ENCODE results near the gene MDM1. TPM values are rescaled to one million over a fixed set of nuclear protein-coding genes. Genes with fewer than 3 reads are reported as not detected.

The MDM1 gene
- total RNA-seq, 1 donor from 2014 or later = 5.0 TPM

DNA sequence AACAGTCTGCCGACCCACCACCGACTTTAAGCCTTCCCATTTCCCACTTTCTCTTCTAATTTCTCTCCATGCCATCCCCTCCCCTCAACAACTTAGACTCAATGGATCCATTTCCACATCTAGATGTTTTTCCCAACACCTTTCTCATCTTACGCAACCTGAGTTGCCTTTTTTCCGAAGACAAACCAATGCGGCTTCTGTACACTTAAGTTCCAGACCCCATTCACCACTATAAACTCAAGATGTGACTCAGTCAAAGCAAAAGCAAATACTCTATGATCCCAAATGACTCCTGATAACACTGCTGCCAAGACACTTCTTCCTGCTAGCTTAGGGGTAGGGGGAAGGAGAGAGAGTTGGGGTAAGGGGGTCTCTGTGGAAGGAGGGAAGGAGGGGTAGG, 80.1 kb downstream of the MDM1 start:
- DNase-seq (ENCODE audit: low spot score) = no peak
- intact Hi-C loops (cut with DNase I) = no loop called here

DNA sequence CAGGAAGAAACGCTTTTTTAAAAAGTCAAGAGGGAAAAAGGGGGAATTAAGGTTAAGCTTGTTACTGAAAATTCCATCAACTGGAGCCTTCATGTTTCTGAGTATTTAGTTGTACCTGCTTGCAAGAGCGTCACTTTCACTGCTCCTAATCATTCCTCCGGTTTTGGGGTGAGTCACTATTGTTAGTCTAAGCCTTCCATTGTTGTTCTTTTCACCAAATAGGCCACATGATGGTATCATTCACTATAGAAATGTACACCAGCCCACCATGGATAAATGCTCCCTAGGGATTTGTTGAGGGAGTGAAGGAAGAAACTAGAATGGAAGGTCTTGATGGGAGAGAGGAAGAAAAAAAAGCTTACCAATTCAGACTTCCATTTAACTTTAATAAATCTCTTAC, 81.7 kb downstream of the MDM1 start:
- DNase-seq (ENCODE audit: low spot score) = no peak
- intact Hi-C loops (cut with DNase I) = no loop called here

DNA sequence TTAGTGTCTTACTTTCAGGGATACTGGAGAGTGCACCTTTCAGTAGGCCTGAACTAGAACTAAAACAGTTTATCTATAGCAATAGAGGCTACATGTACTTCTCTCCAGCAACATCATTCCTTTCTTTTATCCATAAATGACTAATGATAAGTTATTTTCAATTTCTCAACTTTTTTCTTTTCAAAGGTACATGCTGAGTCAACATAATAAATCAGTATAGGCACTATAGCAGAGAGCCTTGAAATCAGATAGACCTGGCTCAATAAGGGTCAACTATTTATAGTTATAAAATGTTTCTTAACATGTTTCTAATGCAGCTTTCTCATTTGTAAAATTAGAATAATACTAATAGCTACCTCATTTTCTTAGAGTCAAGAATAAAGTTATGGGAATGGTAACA, 84.4 kb downstream of the MDM1 start:
- DNase-seq (ENCODE audit: low spot score) = no peak
- intact Hi-C loops (cut with DNase I) = no loop called here

DNA sequence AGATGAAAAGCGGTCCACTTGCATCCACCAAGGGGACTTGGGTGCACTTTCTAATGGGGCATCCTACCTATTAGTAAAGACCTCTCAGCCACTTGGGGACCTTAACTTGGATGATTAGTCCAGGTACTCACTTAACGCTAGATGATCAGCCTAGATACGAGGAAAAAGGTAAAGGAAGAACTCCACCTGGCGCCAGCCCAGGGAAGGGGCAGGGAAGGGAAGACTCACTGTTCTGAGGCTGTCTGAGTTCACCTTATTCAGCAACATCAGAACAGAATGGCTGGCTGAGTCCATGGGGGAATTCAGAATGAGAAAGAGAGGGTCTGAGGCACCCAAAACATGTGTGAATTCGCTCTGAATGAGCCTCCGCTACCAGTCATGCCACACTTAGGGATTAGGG, 85.8 kb downstream of the MDM1 start:
- DNase-seq (ENCODE audit: low spot score) = no peak
- intact Hi-C loops (cut with DNase I) = no loop called here

DNA sequence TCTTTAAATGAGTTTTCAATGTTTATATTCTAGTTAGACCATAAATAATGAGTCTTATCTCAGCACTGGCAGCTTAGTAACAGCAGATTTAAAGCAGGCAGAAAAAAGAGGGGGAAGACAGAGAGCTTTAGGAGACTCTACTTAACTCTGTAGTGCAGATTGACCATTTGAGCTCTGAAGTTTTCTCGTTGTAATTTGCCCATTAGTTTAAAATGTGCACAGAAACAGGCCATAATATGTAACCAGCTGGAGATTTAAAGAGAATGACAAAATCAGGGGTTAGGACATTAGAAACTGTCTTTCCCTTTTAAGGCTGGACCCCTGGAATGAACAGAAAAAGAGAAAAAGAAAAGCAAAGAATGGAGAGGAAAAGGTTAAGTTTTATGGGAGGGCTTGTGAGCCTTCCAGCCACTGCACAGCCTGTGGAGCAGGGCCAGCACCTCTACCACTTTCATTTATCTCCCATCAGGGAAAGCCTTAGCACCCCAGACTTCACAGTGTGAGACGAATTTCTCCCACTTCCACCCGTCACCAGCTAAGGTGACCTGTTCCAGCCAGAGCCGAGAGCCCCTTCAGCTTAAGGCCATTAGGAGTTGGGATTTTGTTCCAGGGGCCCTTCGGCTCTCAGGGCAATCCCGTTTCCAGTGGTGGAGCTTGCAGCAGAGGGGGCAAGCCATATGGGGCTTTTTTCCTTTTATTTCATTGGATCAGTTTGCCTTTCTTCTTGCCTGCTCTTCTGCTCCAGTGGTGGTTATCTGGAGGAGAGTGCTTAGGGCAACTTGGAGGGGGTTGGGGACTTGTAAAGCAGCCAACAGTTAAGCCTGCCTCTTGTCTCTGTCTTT, 86.8 kb downstream of the MDM1 start:
- DNase-seq (ENCODE audit: low spot score) = no peak
- intact Hi-C loops (cut with DNase I) = no loop called here

Other genes with a start within 250 kb of the MDM1 start
- not detected for gene IFNG, start 172.6 kb downstream of the MDM1 start, total RNA-seq
- gene IL26, start 106.6 kb downstream of the MDM1 start, total RNA-seq = not detected
- gene IL22, start 78.8 kb downstream of the MDM1 start, total RNA-seq = not detected

Data from cardiac septum (tissue), 1 donor.